VCaP (cell line): ENCODE results near the gene SMURF2.
A peak's percentile ranks its signal among the peaks of the same experiment; 100 is the strongest.

Source experiments
- H3K27ac ChIP-seq: fragments of 450-650 bp; 2 replicates; pipeline ENCODE4 v1.5.1; 2017
- CTCF ChIP-seq: fragments of 450-650 bp; conservative IDR thresholded peaks from 2 replicates; pipeline ENCODE4 v1.5.1; 2017; ENCODE audit warnings: mild to moderate bottlenecking, moderate library complexity

SMURF2 gene

GRCh38 chr17:64503821-64504768 is 158.0 kb downstream of the SMURF2 start:
- no peak for TF ChIP-seq CTCF
- H3K27ac ChIP-seq, result peak overlapping the region; percentile 98

DNA sequence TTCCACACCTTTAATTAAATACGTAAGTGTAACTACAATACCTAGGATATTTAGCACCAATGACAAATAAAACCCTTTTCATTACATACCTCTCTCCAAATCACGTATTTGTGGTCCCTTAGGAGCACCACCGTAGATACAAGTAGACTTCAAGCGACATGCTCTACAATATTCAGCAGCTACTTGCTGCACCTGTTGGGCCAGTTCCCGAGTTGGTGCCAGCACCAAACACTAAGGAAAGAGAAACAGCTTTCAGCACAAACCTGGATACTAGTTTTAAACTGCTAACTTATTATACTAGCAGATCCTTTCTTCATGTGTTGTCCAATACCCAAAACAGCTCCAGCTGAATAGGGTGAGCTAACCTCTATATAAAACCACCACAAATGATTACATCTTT is 158.8 kb downstream of the SMURF2 start:
- TF ChIP-seq CTCF, result no peak
- H3K27ac ChIP-seq, result no peak overlapping the region; the same call in 1 of the 2 replicates

DNA sequence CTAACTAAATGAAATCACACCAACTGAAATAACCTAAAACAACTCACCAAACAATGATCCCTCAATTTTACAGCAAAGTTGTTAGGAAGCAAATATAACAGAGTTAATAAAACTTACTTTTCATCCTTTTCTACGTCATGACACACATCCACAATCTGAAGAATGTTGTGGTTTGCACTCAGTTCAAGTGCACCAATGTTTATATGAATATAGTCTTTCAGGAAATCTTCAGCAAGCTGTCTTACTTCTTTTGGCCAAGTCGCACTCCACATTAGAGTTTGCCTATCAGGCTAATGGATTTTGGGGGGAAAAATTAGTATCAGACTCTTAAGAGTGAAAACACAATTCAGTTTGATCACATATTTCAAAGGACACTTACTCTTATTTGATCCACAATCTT is 159.3 kb downstream of the SMURF2 start:
- no peak for TF ChIP-seq CTCF
- H3K27ac ChIP-seq, result no peak overlapping the region

DNA sequence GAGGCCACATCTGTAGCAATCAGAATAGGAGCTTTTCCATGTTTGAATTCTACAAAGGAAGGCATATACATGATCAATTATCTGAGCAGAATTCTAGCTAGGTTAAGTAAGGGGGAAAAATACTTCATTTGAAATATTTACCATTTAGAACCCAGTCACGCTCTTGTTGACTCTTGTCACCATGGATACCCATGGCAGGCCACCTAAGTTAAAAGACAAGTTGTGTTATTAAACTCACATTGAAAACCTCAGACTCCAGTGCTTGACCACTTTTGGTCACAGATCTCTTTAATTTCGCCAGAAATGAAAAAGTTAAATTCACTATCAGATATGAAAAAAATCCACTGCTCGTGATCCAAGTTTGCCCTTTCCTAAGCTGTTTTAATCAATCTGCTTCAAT is 160.1 kb downstream of the SMURF2 start:
- no peak for TF ChIP-seq CTCF
- no peak overlapping the region for H3K27ac ChIP-seq

DNA sequence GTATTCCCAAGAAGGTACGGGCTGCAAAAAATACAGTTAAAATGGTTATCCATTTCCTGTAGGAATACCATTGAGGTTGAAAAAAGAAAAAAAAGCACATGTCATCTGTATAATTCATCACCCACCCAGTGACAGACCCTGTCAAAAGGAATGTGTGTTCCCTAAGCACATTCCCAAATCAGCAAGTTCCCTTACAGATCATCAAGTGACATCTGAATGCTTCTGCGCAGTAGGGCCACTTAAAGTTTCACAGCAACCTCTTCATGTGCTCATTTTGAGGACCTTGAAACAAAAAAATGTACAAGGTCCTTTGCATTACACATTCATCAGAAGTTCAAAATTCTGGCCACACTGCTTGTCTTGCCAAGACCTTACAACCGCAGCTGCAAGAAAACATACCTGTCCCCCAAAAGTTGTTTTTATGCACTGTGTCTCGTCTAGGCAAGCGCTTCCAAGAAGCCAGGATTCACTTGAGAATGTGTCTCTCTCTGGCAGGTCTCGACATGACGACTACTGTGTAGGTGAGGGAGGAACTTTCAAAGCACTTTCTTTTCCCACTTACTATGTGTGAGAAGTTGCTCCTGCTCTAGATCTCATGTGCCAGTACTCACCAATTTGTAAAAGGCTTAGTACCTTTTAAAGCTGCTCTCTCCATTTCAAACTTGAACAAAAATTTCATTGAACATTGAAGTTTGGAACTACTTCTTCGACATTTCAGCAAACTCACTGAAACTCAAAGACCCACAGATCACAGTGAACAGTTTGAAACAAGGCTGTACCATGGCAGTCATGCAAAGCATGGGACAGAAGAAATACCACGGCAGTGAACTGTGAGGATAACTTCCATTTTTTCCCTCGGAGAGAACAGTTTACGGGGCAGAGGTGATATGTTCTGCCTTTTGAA is 161.0 kb downstream of the SMURF2 start:
- no peak for TF ChIP-seq CTCF
- no peak overlapping the region; the same call in 1 of the 2 replicates for H3K27ac ChIP-seq

DNA sequence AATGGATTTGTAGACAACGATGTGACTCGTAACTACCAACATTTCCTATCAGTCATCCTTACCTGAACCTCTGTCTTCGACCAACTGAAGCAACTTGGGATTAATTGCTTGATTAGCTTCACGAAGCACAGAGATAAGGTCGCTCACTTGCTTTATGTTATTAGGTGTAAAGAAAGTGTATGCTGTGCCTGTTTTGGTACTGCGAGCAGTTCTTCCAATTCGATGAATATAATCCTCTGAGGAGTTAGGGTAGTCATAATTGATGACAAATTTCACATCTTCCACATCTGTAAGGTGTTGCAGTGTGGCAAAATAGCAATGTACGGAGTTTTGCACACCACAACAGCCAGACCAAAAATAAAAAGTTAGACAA is 161.6 kb downstream of the SMURF2 start:
- no peak overlapping the region; the same call in 1 of the 2 replicates for H3K27ac ChIP-seq
- TF ChIP-seq CTCF, result no peak
